Gastroesophageal sphincter (tissue), 4 donors: ENCODE data around the gene RTF1. TPM values are rescaled to one million over a fixed set of nuclear protein-coding genes. Genes with fewer than 3 reads are reported as not detected.

Experiments used
- ATAC-seq: fragments of 150-250 bp; one replicate; pipeline ENCODE4 v1.9.1; 2016; ENCODE audit warnings: mild to moderate bottlenecking, moderate library complexity
- H3K27ac ChIP-seq, 4 donors: fragments of 200-600 bp; sonication (generic) in 3 of 4; 1 replicate in 3 of 4; 2 replicates in 1 of 4; pipeline ENCODE4 v1.5.1; 2016 to 2019
- H3K27me3 ChIP-seq: fragments of 200-600 bp; sonication (generic); one replicate; pipeline ENCODE4 v1.5.1; 2019
- H3K36me3 ChIP-seq, 2 donors: fragments of 200-600 bp; sonication (generic); one replicate each; pipeline ENCODE4 v1.5.1; 2019; ENCODE audit warnings: control low read depth in 1 of 2
- H3K4me1 ChIP-seq, 3 donors: fragments of 200-600 bp; sonication (generic); 1 replicate in 2 of 3; 2 replicates in 1 of 3; pipeline ENCODE4 v1.5.1; 2016 to 2019; ENCODE audit warnings: control low read depth in 2 of 3
- H3K4me3 ChIP-seq, 2 donors: fragments of 200-600 bp; sonication (generic); one replicate each; pipeline ENCODE4 v1.5.1; 2019; ENCODE audit warnings: mild to moderate bottlenecking in 1 of 2, moderate library complexity in 1 of 2
- H3K9me3 ChIP-seq, 3 donors: fragments of 200-600 bp; sonication (generic); one replicate each; pipeline ENCODE4 v1.5.1; 2017 to 2019; ENCODE audit warnings: control low read depth in 2 of 3
- CTCF ChIP-seq, 4 experiments: fragments of 200-600 bp in 2 of 4; fragments of 450-650 bp in 2 of 4; sonication (generic) in 1 of 4; IDR thresholded peaks; one replicate each; pipeline ENCODE4 v1.5.1; 2017 to 2019; ENCODE audit warnings: antibody characterized with exemption in 4 of 4, mild to moderate bottlenecking in 2 of 4, moderate library complexity in 2 of 4
- EP300 ChIP-seq: sonication (generic); formaldehyde crosslinking; IDR thresholded peaks from one replicate; pipeline ENCODE4 v1.6.1; 2017; ENCODE audit warnings: antibody characterized with exemption, mild to moderate bottlenecking
- POLR2A ChIP-seq, 2 donors: fragments of 450-650 bp; IDR thresholded peaks; one replicate each; pipeline ENCODE4 v1.6.1; 2017; ENCODE audit warnings: antibody characterized with exemption in 2 of 2, mild to moderate bottlenecking in 2 of 2, moderate library complexity in 1 of 2
- POLR2AphosphoS5 ChIP-seq: sonication (generic); formaldehyde crosslinking; IDR thresholded peaks from one replicate; pipeline ENCODE4 v1.6.1; 2017; ENCODE audit warnings: antibody characterized with exemption
- WGBS, 2 donors: methylation state at CpG; one replicate each; pipeline ENCODE4 v1.1.5; 2018; ENCODE audit warnings: low coverage in 1 of 2; 5-methylcytosine and 5-hydroxymethylcytosine counted together
- total RNA-seq, 4 donors: library from RNA; depleted of rRNA; stranded (reverse); fragments of >200 nt; gene quantifications; one replicate each; pipeline ENCODE4 v1.1.0, GENCODE V29; 2016

The RTF1 gene
- total RNA-seq, 4 donors from 2014 or later, result 31.9 to 53.2 (median 34.8) TPM

GRCh38 chr15:41482110-41482877, 65.4 kb downstream of the RTF1 start:
- no peak overlapping the region for H3K27ac ChIP-seq
- no peaks in the 10 kb centered on the region for H3K9me3 ChIP-seq
- no peaks in the 10 kb centered on the region for H3K4me1 ChIP-seq
- no peak for ATAC-seq
- no peak for TF ChIP-seq POLR2AphosphoS5
- peaks cover 0 to 71% of the 10 kb centered on the region in 2 donors for H3K36me3 ChIP-seq
- 85 to 88% methylated on average over 7 to 9 of the region's 9 CpGs for WGBS, 2 donors
- H3K4me3 ChIP-seq, result no peak overlapping the region
- H3K27me3 ChIP-seq, result peaks cover 7% of the 10 kb centered on the region

GRCh38 chr15:41483115-41483514, 66.2 kb downstream of the RTF1 start:
- ATAC-seq, result no peak
- Histone ChIP-seq H3K9me3 (no peaks in the 10 kb centered on the region), H3K4me3 (no peak overlapping the region), H3K4me1 (no peaks in the 10 kb centered on the region), H3K27me3 (peaks cover 11% of the 10 kb centered on the region), H3K27ac (no peak overlapping the region), H3K36me3 (peaks cover 0 to 63% of the 10 kb centered on the region in 2 donors)
- TF ChIP-seq CTCF (IDR thresholded peaks at IDR 0.05) (no peak), POLR2AphosphoS5 (no peak), POLR2A (IDR thresholded peaks at IDR 0.05) (no peak), EP300 (no peak)

- H3K4me1 ChIP-seq, result no peaks in the 10 kb centered on the region
- TF ChIP-seq POLR2AphosphoS5 (no peak), POLR2A (IDR thresholded peaks at IDR 0.05) (no peak), EP300 (no peak), CTCF (IDR thresholded peaks at IDR 0.05) (no peak)
- no peak for ATAC-seq
- peaks cover 0 to 59% of the 10 kb centered on the region in 2 donors for H3K36me3 ChIP-seq
- H3K9me3 ChIP-seq, result no peaks in the 10 kb centered on the region
- peaks cover 13% of the 10 kb centered on the region for H3K27me3 ChIP-seq
- 83 to 100% methylated on average over 2 of the region's 2 CpGs for WGBS, 2 donors
- H3K27ac ChIP-seq, result no peak overlapping the region
- no peak overlapping the region for H3K4me3 ChIP-seq
Measured at GRCh38 chr15:41483519-41483918, 66.6 kb downstream of the RTF1 start.

GRCh38 chr15:41484937-41485625, 68.2 kb downstream of the RTF1 start:
- TF ChIP-seq POLR2A (IDR thresholded peaks at IDR 0.05), result no peak
- H3K27me3 ChIP-seq, result peaks cover 27% of the 10 kb centered on the region
- no peak overlapping the region for H3K4me3 ChIP-seq
- peaks cover 0 to 43% of the 10 kb centered on the region in 2 donors for H3K36me3 ChIP-seq
- H3K4me1 ChIP-seq, result no peaks in the 10 kb centered on the region
- WGBS, 2 donors, result 78% methylated on average over 3 of the region's 11 CpGs; no CpG with 5 or more reads in 1 of the 2 donors
- no peaks in the 10 kb centered on the region for H3K9me3 ChIP-seq
- no peak for ATAC-seq
- no peak overlapping the region for H3K27ac ChIP-seq

- 69% methylated on average over 6 of the region's 43 CpGs; no CpG with 5 or more reads in 1 of the 2 donors for WGBS, 2 donors
- H3K36me3 ChIP-seq, result peaks cover 0 to 31% of the 10 kb centered on the region in 2 donors
- no peak for ATAC-seq
Measured at GRCh38 chr15:41486286-41486685, 69.4 kb downstream of the RTF1 start.

More at GRCh38 chr15:41486286-41486685, 69.4 kb downstream of the RTF1 start:
- H3K27ac ChIP-seq, result no peak overlapping the region
- peaks cover 35% of the 10 kb centered on the region for H3K27me3 ChIP-seq
- TF ChIP-seq EP300, result no peak
- no peak for TF ChIP-seq CTCF (IDR thresholded peaks at IDR 0.05)
- TF ChIP-seq POLR2AphosphoS5, result no peak
- TF ChIP-seq POLR2A (IDR thresholded peaks at IDR 0.05), result no peak
- H3K4me1 ChIP-seq, result no peaks in the 10 kb centered on the region
- H3K4me3 ChIP-seq, result no peak overlapping the region
- no peaks in the 10 kb centered on the region for H3K9me3 ChIP-seq
